NCI-H1694 (cell line): ENCODE data around the gene PSMD13.
"Not testable (repeated sequence)": the region's sequence is repeated elsewhere in the genome, so short reads cannot be mapped to it uniquely, and the experiment has no call there.

Source experiments
- DNase-seq: peaks from one replicate; lab custom pipeline; 2025; lab: John Stamatoyannopoulos, UW

PSMD13 gene

DNA sequence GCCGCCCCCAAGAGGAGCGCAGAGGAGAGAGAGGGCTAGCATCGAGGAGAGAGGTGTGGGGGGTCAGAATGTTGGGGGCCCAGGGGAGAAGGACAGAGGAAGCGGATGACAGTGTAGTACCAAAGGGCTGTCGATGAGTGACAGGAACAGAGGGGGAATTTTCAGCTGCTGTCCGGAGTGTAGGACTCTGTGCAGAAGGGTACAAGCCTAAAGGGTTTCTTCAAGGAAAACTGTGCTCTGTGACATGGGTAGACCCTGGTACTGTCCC is 36.1 kb downstream of the PSMD13 start:
- no peak for DNase-seq

GRCh38 chr11:276219-276618 is 39.4 kb downstream of the PSMD13 start:
- no peak for DNase-seq

DNA sequence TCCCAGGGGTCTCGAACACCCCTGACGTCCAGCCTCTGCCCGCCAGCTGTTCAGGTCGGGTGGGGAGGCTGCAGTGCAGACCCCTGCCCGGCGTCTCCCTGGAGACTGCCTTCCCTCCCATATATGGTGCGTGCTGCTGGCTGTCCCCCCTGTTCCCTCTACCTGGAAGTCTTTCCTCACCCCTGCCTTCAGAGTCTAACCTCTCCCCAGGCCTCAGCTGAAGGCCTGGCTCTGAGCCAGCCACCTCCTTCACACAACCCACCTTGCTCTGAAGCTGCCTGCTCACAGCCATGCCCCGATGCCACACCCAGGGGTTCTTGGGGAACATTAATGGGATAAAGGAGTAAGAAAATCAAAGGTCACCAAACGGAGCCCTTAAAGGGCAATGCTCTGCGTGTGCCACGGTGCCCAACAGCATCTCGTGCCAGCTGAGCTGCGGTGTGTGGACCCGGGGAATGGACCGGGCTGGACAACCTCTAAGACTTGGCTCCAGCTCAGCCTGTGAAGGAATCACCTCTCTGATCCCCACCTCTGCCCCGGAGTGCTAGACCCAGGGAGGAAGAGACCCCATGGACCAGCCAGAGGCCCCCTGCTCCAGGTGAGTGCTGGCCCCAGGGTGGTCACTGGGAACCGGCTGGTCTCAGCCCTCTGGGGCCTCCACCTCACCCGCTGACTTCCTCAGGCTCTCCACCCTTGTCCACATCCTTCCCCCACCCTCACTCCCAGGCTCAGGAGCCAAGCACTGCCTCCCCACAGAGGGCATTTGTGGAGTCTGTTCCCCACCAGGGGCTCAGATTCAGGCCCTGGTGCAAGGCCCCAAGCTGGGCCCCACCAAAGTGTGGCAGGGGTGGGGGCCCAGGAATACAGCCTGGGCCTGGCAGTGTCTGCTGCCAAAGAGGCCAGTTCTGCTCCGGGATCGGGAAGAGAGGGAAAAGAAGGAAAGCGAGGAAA is 41.5 kb downstream of the PSMD13 start, which contains the start of gene NLRP6:
Gene NLRP6 (plus strand): TSS at position 407 of the 951 bp plus-strand sequence. CDS start 163 bp downstream, at position 570.
- no peak for DNase-seq

- no peak for DNase-seq
Measured at GRCh38 chr11:279040-279965, 42.5 kb downstream of the PSMD13 start.

DNA sequence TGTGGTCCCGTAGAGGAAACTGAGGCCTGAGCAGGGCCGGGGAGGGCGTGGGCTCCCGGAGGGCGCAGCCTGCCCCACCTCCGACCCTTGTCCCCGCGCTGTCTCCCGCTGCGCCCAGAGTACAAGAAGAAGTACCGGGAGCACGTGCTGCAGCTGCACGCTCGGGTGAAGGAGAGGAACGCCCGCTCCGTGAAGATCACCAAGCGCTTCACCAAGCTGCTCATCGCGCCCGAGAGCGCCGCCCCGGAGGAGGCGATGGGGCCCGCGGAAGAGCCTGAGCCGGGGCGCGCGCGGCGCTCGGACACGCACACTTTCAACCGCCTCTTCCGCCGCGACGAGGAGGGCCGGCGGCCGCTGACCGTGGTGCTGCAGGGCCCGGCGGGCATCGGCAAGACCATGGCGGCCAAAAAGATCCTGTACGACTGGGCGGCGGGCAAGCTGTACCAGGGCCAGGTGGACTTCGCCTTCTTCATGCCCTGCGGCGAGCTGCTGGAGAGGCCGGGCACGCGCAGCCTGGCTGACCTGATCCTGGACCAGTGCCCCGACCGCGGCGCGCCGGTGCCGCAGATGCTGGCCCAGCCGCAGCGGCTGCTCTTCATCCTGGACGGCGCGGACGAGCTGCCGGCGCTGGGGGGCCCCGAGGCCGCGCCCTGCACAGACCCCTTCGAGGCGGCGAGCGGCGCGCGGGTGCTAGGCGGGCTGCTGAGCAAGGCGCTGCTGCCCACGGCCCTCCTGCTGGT is 43.4 kb downstream of the PSMD13 start:
- DNase-seq: no peak

DNA sequence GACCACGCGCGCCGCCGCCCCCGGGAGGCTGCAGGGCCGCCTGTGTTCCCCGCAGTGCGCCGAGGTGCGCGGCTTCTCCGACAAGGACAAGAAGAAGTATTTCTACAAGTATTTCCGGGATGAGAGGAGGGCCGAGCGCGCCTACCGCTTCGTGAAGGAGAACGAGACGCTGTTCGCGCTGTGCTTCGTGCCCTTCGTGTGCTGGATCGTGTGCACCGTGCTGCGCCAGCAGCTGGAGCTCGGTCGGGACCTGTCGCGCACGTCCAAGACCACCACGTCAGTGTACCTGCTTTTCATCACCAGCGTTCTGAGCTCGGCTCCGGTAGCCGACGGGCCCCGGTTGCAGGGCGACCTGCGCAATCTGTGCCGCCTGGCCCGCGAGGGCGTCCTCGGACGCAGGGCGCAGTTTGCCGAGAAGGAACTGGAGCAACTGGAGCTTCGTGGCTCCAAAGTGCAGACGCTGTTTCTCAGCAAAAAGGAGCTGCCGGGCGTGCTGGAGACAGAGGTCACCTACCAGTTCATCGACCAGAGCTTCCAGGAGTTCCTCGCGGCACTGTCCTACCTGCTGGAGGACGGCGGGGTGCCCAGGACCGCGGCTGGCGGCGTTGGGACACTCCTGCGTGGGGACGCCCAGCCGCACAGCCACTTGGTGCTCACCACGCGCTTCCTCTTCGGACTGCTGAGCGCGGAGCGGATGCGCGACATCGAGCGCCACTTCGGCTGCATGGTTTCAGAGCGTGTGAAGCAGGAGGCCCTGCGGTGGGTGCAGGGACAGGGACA is 44.1 kb downstream of the PSMD13 start:
- DNase-seq: no peak

DNA sequence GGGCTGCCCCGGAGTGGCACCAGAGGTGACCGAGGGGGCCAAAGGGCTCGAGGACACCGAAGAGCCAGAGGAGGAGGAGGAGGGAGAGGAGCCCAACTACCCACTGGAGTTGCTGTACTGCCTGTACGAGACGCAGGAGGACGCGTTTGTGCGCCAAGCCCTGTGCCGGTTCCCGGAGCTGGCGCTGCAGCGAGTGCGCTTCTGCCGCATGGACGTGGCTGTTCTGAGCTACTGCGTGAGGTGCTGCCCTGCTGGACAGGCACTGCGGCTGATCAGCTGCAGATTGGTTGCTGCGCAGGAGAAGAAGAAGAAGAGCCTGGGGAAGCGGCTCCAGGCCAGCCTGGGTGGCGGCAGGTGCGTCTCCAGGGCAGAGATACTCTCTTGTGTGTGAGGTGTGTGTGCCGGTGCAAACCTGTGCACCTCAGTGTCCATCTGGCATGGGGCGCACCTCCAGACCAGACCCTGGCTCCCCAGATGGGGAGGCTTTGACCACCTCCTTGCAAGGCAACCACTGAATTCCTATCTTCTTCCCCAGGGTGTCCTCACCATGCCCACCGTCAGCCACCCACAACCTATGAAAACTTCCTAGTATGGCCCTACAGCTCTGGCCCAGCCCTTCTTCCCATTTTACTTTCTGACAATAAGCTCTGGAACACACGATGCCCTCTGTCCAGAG is 44.8 kb downstream of the PSMD13 start:
- no peak for DNase-seq

- no peak for DNase-seq
Measured at GRCh38 chr11:282171-282570, 45.4 kb downstream of the PSMD13 start.

DNA sequence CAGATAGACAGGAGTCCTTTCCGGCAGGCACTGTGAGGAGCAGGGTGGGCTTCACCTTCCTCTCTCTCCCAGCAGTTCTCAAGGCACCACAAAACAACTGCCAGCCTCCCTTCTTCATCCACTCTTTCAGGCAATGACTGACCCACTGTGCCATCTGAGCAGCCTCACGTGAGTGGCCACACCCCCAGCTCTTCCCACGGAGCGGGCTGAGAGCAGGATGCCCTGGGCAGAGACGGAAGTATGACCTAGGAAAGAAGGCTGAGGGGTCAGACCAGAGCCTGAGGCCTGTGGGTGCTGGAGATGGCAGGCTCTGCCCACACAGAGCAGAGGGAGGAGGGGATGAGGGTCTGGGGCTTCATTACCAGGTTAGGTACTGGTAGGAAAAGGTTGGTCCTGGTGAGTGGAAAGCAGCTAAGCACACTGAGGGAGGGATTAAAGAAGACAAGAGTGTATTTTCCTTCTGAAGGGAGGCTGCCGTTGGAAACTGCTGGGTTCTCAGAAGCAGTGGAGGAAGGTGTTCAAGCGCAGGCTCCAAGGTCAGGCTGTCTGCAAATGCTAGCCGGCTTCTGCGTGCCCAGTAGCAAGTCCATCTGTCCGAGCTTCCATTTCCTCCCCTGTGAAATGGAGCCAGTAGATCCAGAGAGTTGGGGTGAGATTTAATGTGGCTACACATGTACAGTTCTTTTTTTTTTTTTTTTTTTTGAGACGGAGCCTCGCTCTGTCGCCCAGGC is 46.0 kb downstream of the PSMD13 start:
- no peak for DNase-seq

- no peak for DNase-seq
Measured at GRCh38 chr11:283405-284104, 46.8 kb downstream of the PSMD13 start.

DNA sequence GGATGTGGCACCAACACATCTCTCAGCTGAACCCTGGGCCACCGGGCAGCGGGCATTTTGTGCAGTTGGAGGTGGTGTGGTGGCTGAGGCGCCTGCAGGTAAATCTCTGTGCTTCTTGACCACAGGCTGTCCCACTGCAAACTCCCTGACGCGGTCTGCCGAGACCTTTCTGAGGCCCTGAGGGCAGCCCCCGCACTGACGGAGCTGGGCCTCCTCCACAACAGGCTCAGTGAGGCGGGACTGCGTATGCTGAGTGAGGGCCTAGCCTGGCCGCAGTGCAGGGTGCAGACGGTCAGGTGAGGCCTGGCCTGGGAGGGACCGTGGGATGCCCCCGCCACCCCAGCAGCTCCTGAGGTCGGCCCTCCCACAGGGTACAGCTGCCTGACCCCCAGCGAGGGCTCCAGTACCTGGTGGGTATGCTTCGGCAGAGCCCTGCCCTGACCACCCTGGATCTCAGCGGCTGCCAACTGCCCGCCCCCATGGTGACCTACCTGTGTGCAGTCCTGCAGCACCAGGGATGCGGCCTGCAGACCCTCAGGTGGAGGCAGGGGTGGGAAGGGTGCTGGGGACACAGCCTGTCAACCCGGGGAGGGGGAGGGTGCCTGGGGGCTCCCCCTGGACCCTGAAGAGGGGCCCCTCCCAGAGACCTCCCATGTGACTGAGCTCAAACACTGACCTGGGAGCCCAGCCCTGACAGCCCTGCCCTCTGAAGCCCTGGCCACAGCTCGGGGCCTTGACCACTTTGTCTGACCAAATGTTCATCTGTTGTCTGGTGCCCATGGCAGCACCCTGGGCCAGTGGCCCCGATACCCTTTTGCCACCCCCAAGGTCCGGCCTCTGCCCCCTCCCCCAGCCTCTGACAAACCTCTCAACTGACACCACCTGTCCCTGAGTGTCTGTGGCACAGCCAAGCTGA is 47.6 kb downstream of the PSMD13 start:
- no peak for DNase-seq

DNA sequence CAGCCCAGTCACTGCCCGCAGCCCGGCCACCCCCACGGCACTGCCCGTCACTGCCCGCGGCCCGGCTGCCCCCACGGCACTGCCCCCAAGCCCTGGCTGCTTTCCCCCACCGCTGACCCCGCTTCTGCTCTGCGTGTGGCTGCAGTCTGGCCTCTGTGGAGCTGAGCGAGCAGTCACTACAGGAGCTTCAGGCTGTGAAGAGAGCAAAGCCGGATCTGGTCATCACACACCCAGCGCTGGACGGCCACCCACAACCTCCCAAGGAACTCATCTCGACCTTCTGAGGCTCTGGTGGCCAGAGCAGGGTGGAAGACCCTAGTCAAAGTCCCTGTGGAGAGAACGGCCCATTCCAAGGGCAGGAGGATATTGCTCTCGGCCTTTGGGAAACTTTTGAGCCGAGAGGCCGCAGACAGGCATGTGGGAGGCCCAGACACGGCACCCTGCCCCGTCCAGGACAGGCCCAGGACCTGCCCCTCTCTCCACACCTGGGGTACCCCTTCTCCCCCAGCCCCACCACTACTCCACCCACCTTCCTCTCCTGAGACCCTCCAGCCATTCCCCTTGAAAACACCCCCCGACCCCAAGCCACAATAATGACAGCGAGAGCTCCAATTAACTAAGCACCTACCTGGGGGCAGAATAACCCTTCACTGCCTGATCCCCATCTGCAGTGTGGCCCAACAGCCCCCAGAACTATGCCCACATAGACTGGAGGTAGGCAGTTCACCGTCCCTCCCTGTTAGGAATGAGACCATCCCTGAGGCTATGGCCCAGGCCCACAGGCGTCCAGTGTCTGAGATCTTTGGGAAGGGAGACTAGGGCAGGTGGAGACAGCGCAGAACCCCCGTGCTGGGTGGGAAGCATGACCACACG is 48.5 kb downstream of the PSMD13 start:
- no peak for DNase-seq

DNA sequence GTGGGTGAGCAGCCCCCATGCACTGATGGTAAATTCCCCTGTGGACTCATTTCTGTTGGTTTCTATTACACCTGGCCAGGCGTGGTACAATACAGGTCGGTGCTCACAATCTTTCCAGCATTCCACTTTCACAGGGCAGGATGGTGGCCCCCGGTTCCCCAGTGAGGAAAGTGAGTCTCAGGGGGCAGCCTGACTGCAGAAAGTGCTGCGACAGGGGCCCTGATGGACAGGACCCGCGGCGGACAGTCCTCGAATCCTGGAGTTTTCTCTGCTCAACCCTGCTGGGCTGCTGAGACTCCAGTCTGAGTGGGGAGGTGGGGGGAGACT is 49.1 kb downstream of the PSMD13 start:
- DNase-seq: no peak

DNA sequence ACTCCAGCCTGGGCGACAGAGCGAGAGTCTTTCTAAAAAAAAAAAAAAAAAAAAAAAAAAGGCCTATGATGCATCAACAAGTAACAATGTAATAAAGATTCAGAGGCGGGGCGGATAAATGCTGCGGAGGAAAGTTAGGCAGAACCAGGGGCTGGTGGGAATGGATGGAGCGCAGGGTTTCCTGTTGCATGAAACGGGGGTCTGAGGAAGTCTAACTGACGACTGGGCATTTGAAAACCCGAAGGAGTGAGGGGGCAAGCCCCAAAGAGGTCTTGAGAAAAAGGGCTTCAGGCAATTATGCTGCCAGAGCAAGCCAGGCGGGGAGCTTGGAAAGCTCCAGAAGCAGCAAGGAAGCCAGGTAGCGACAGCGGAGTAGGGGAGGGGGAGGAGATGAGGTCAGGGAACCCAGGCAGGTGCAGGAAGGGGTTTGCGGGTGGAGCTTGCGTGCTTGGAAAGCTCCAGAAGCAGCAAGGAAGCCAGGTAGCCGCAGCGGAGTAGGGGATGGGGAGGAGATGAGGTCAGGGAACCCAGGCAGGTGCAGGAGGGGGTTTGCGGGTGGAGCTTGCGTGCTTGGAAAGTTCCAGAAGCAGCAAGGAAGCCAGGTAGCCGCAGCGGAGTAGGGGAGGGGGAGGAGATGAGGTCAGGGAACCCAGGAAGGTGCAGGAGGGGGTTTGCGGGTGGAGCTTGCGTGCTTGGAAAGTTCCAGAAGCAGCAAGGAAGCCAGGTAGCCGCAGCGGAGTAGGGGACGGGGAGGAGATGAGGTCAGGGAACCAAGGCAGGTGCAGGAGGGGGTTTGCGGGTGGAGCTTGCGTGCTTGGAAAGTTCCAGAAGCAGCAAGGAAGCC is 50.4 kb downstream of the PSMD13 start:
- not testable (repeated sequence) for DNase-seq

GRCh38 chr11:287821-288477 is 51.2 kb downstream of the PSMD13 start:
- no peak for DNase-seq
